RPMI7951 (cell line): ENCODE measurements around the gene MLX. TPM values are rescaled to one million over a fixed set of nuclear protein-coding genes. Genes with fewer than 3 reads are reported as not detected.
"Not testable (repeated sequence)": the region's sequence is repeated elsewhere in the genome, so short reads cannot be mapped to it uniquely, and the experiment has no call there.

Experiments used
- DNase-seq: peaks from one replicate; pipeline ENCODE4 v3.0.0-alpha.2; 2012; ENCODE audit warnings: low read depth
- total RNA-seq: library from RNA; depleted of rRNA; stranded (reverse); fragments of >200 nt; shearing (Covaris generic); gene quantifications from 2 replicates; pipeline ENCODE4 v1.2.3, GENCODE V29; 2014

Gene MLX
- total RNA-seq, 1 experiment from 2014 or later: 29.7 TPM

GRCh38 chr17:42555122-42555622 lies 11.7 kb upstream of the MLX start:
- no peak for DNase-seq

- DNase-seq: not testable (repeated sequence)
These were observed 10.8 kb upstream of the MLX start for GRCh38 chr17:42555961-42556617.

GRCh38 chr17:42559075-42559474 lies 7.8 kb upstream of the MLX start:
- DNase-seq: no peak

- no peak for DNase-seq
These were observed 6.7 kb upstream of the MLX start for GRCh38 chr17:42560246-42560645.

GRCh38 chr17:42561897-42562387 lies 5.0 kb upstream of the MLX start, which contains the start of gene COASY:
COASY (plus strand) TSS chr17:42562148; CDS start chr17:42562623, 475 bp downstream.
- DNase-seq: peak; percentile 91

GRCh38 chr17:42562388-42563142 lies 4.3 kb upstream of the MLX start:
- no peak for DNase-seq

- no peak for DNase-seq
These were observed 3.8 kb upstream of the MLX start for GRCh38 chr17:42563143-42563509.

GRCh38 chr17:42563543-42563942 lies 3.4 kb upstream of the MLX start:
- peak; percentile 75 for DNase-seq

GRCh38 chr17:42563950-42564349 lies 3.0 kb upstream of the MLX start:
- DNase-seq: no peak

- DNase-seq: no peak
These were observed 1.9 kb upstream of the MLX start for GRCh38 chr17:42564815-42565522.

- DNase-seq: no peak
These were observed 1.2 kb upstream of the MLX start for GRCh38 chr17:42565523-42566214.

- DNase-seq: no peak
These were observed 551 bp upstream of the MLX start for GRCh38 chr17:42566215-42566882.

- no peak for DNase-seq
These were observed 1.6 kb downstream of the MLX start for GRCh38 chr17:42568341-42569111.

- no peak for DNase-seq
These were observed 4.7 kb downstream of the MLX start for GRCh38 chr17:42571435-42572225.

GRCh38 chr17:42573095-42573494 lies 6.2 kb downstream of the MLX start:
- DNase-seq: no peak

- no peak for DNase-seq
These were observed 7.6 kb downstream of the MLX start for GRCh38 chr17:42574463-42574862.

- DNase-seq: peak; percentile 24
These were observed 10.2 kb downstream of the MLX start for GRCh38 chr17:42577140-42577531.

GRCh38 chr17:42577532-42578281 lies 10.8 kb downstream of the MLX start, which contains the start of gene PSMC3IP:
PSMC3IP (minus strand) TSS chr17:42577729; CDS start chr17:42577686, 43 bp downstream.
- peak; percentile 92 for DNase-seq
